ENCODE measurements around the gene DRAM1. TPM values are rescaled to one million over a fixed set of nuclear protein-coding genes. Genes with fewer than 3 reads are reported as not detected.

DRAM1 gene, protein sequence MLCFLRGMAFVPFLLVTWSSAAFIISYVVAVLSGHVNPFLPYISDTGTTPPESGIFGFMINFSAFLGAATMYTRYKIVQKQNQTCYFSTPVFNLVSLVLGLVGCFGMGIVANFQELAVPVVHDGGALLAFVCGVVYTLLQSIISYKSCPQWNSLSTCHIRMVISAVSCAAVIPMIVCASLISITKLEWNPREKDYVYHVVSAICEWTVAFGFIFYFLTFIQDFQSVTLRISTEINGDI
- 1.2 TPM for total RNA-seq

DNA sequence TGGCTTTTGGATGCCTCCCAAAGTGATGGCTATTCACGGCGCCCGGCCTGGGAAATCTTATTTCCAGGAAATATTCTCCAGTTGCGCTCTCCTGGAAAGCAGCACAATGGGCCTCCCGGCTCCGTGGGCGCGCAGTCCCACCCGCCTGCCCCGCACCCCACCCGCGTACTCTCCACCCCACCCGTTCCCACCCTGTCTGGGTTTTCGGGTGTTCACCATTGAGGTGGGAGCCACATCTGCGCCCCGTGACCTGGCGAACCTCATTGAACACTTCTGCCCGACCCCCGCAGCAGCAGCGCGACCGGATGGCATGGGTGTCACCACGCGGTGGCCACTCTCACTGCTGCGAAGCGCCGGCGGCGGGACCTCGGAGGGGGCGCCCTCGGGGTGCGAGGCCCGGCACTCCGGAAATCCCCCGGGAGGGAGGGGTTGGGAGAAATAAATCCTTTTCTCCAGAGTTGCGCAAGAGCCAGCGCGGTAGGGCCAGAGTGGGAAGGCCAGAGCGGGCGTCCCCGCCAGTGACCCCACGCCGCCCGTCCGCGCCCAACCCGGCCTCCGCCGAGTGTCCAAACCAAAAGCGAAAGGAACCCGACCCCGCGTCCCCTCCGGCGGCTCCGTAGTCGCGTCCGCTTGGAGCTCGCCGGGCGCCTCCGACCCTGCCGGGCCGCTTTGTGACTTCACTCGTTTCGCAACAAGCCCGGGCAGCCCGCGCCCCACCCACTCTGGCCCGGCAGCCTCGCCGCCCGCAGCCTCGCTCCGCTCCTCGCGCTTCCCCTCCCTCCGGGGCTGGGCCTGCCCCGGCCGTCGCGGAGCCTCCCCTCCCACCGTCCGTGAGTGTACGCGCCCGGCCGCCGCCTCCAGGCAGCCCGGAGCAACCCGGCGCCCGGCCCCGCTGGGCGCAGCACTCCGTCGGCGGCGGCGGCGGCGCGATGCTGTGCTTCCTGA lies at the start of gene DRAM1:
DRAM1 (plus strand) TSS at position 720 of the 945 bp plus-strand sequence; CDS start at position 930, 210 bp downstream.

DNA sequence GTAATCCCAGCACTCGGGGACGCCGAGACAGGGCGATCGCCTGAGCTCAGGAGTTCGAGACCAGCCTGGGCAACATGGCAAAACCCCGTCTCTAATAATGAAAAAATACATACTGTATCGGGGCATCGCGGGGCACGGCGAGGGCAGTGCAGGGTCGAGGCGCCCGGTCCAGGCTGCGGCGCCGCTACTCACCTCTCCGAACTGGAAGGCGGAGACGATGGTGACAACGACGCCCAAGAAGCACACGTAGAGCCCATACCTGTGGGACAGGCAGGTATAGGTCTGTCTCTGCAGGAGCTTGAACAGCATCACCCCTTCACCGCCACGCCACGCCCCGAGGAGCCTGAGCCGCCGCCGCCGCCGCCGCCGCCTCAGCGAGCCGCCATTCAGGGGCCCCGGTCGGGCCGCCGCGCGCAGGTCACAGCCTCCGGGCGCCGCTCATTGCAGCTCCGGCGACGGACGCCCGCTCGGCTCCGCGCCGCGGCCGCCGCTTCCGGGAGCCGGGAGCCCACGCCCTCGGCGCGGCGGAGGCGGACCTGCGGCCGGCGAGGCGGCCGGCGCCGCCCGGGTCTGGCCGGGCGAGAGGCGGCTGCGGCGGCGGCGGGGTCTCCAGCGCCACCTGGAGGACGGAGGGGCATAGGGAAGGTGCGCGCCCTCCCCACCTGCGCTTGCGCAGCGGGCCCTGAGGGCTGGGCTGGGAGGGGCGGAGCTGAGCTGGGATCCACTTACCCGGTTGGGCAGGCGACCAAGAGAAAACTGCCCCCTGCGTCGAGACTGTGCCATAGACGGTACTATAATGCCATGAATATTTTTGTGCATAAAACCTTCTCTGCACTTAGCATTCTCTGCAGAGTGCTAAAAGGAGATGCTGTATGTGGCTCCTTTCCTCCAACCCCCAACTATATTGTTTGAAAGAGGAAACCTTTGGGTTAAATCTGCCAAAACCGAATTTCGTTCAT lies 46.7 kb upstream of the DRAM1 start, which contains the start of gene GNPTAB:
GNPTAB (minus strand) TSS at position 593 of the 959 bp plus-strand sequence; CDS start at position 309, 284 bp downstream.

Small RNA genes within 50 kb of the gene (small RNA-seq; reads per million reads assigned to genes)
- gene RNA5SP369 (not detected), gene RNU6-1183P (not detected)

Other genes starting within 250 kb of the DRAM1 start
- 31.8 TPM for gene CHPT1, start 179.9 kb upstream of the DRAM1 start, total RNA-seq
- 0.46 TPM for gene SYCP3, start 138.1 kb upstream of the DRAM1 start, total RNA-seq
- gene GNPTAB, start 46.6 kb upstream of the DRAM1 start, total RNA-seq, result 125 TPM
- gene WASHC3, start 184.4 kb downstream of the DRAM1 start, total RNA-seq, result 51.2 TPM
- gene NUP37, start 242.5 kb downstream of the DRAM1 start, total RNA-seq, result 9.2 TPM
- 9.0 TPM for gene PARPBP, start 242.6 kb downstream of the DRAM1 start, total RNA-seq

Data from diencephalon (tissue), 1 donor.